Heart left ventricle (tissue), 16 donors: Measurements from ENCODE around the gene MSL1. TPM values are rescaled to one million over a fixed set of nuclear protein-coding genes. Genes with fewer than 3 reads are reported as not detected.
A peak's percentile ranks its signal among the peaks of the same experiment; 100 is the strongest.

Experiments used
- ATAC-seq, 4 donors: fragments of 200-7000 bp; cut with Tn5 transposase; one replicate each; pipeline ENCODE4 v1.9.1; 2020 to 2022; ENCODE audit warnings: moderate library complexity in 4 of 4, mild to moderate bottlenecking in 3 of 4, moderate number of reproducible peaks in 1 of 4
- DNase-seq, 5 donors: peaks; one replicate each; pipeline ENCODE4 v3.0.0-alpha.2; 2020
- H3K27ac ChIP-seq, 12 donors: fragments of 200-600 bp; sonication (generic) in 4 of 12; one replicate each; pipeline versions ENCODE4 v1.5.0 to v1.8.0; 2016 to 2022; ENCODE audit warnings: mild to moderate bottlenecking in 2 of 12
- H3K27me3 ChIP-seq, 9 donors: fragments of 200-600 bp; sonication (generic) in 2 of 9; one replicate each; pipeline versions ENCODE4 v1.5.1 to v1.8.0; 2016 to 2022; ENCODE audit warnings: mild to moderate bottlenecking in 3 of 9
- H3K36me3 ChIP-seq, 9 donors: fragments of 200-600 bp; sonication (generic) in 2 of 9; one replicate each; pipeline versions ENCODE4 v1.5.0 to v1.8.0; 2018 to 2022; ENCODE audit warnings: mild to moderate bottlenecking in 2 of 9
- H3K4me1 ChIP-seq, 12 donors: fragments of 200-600 bp; sonication (generic) in 4 of 12; one replicate each; pipeline versions ENCODE4 v1.5.0 to v1.8.0; 2016 to 2022; ENCODE audit warnings: mild to moderate bottlenecking in 3 of 12
- H3K4me3 ChIP-seq, 12 donors: fragments of 200-600 bp; sonication (generic) in 4 of 12; one replicate each; pipeline versions ENCODE4 v1.5.0 to v1.8.0; 2017 to 2022; ENCODE audit warnings: mild to moderate bottlenecking in 9 of 12, moderate library complexity in 4 of 12
- H3K9me3 ChIP-seq, 12 donors: fragments of 200-600 bp; sonication (generic) in 4 of 12; one replicate each; pipeline versions ENCODE4 v1.5.0 to v1.8.0; 2016 to 2022; ENCODE audit warnings: mild to moderate bottlenecking in 1 of 12
- CTCF ChIP-seq, 12 donors: fragments of 200-600 bp; sonication (generic) in 4 of 12; IDR thresholded peaks; one replicate each; pipeline versions ENCODE4 v1.5.0 to v1.8.0; 2018 to 2022; ENCODE audit warnings: antibody characterized with exemption in 12 of 12, mild to moderate bottlenecking in 5 of 12
- POLR2A ChIP-seq, 2 donors: fragments of 450-650 bp; IDR thresholded peaks; one replicate each; pipeline ENCODE4 v1.6.1; 2017; ENCODE audit warnings: antibody characterized with exemption in 2 of 2, mild to moderate bottlenecking in 2 of 2, moderate library complexity in 2 of 2
- WGBS, 4 donors: extraction: QIAGEN DNeasy Blood & Tissue Kit in 2 of 4; methylation state at CpG; one replicate each; pipeline versions ENCODE4 v1.1.5 to v1.1.7; 2013 to 2018; 5-methylcytosine and 5-hydroxymethylcytosine counted together
- intact Hi-C, 10 donors: fragments of 100-400 bp; cut with DNase I; formaldehyde crosslinking; loops; one replicate each; pipeline versions ENCODE4 v1.11.1 to v1.14.2; 2022
- polyA plus RNA-seq, 2 donors: library from polyadenylated mRNA; stranded (reverse); fragments of 200-250 nt; gene quantifications; one replicate each; pipeline ENCODE4 v1.2.3, GENCODE V29; 2013
- total RNA-seq, 9 donors: library from RNA; depleted of rRNA in 2 of 9; stranded (reverse); fragments of >200 nt in 2 of 9; fragmentation: NEBNext Ultra II Directional in 3 of 9; extraction: Animal tissue kit (Norgen Biotek cat#: 25700) in 3 of 9; gene quantifications; one replicate each; pipeline versions ENCODE4 v1.1.0 to v1.2.4, GENCODE V29; 2016 to 2023
- donor health status: ischemic (EF 13 %, LVEDD 7.1; RV severe dilation, severe dysfunction).
- donor health status: healthy with polysubstance abuse.
- donor health status: DM: no; HTN: yes; CAD: no.
- donor health status: DM: no; HTN: no; CAD: no.
- donor health status: ischemic (EF 25% LVEDD 6.9; RV normal size, moderate dysfunction).
- donor health status: ischemic (EF 25% LVEDD 5.7; RV mildly dilated, moderate dysfunction).
- donor health status: healthy.
- donor health status: DM: yes; HTN: yes; CAD: no.
- donor health status: ischemic (EF 35%, LVEDD 5.7; RV mildly dilated, moderate dysfunction).
- donor health status: nonischemic (EF 11% LVEDD 7.7; RV severe dilation, severe dysfunction).
- donor health status: DM: yes; HTN: yes; CAD: no.
- donor health status: PGD.
- donor health status: ischemic (EF 29% LVEDD 5.4; RV normal size, mild dysfunction).
- donor health status: nonischemic (EF 23%, LVEDD 6.1; RV moderate dilation, normal function).

The MSL1 gene
- total and polyA plus RNA-seq, 11 donors: 32.0 to 54.7 (median 45.1) TPM

DNA sequence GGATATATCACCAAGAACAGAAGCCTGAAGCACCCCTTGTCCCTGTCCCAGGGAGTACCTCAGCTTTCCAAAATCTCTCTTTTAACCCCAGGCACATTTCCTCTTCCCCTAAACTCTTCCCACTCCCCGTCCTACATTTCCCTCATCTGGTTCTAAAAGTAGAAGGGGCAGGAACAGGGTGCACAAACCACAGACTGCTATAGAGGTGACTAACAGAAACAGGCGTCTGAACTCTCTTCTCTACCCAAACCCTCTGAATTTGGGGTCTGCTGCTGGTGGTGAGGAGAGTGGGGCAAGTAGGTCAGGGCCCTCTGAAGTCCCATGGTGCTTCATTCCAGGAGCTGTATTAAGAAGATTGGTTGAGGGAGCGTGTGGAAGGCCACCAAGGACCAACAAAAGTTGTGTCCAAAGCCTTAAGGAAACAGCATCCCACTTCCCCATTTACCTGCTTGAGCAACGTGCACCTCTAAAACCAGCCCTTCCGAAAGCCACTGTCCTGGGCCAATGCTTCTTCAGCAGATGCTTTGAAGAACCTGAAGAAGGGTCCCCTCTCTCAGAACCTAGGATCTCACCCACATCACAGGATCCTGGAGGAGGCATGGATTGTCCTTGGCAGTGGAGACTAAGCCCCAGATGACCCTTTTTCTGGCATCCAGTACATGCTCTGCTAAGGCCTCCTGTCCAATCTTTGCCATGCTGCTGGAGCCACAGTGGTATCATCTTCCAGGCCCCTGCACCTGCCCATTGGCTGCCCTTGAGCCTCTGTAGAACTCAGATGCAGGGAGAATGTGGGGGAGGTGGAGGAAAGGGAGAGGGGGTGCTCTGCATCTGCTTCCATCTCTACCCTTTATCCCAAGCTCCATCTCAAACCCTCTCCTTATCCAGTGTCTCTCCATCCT is 15.7 kb upstream of the MSL1 start:
- Histone ChIP-seq H3K36me3 (no peaks in the 10 kb centered on the region), H3K27me3 (no peaks in the 10 kb centered on the region), H3K27ac (peak overlapping the region; percentile 46 to 100 (median 95)), H3K9me3 (no peaks in the 10 kb centered on the region), H3K4me3 (peak overlapping the region in 5 of 12 donors; percentile 0 to 35 (median 18)), H3K4me1 (peaks cover 31 to 100% (median 94%) of the 10 kb centered on the region in 12 donors)
- 82 to 91% (median 84%) methylated on average over 5 of the region's 5 CpGs for WGBS, 4 donors
- intact Hi-C loops: no loop called here
- ATAC-seq: no peak
- peak in 1 of 5 donors; percentile 17 for DNase-seq
- TF ChIP-seq POLR2A (IDR thresholded peaks at IDR 0.05): no peak
- no peak for TF ChIP-seq CTCF (IDR thresholded peaks at IDR 0.05)

- H3K4me3 ChIP-seq: peak overlapping the region in 6 of 12 donors; percentile 0 to 35 (median 28)
Observed at GRCh38 chr17:40106760-40107521, 14.8 kb upstream of the MSL1 start.

DNA sequence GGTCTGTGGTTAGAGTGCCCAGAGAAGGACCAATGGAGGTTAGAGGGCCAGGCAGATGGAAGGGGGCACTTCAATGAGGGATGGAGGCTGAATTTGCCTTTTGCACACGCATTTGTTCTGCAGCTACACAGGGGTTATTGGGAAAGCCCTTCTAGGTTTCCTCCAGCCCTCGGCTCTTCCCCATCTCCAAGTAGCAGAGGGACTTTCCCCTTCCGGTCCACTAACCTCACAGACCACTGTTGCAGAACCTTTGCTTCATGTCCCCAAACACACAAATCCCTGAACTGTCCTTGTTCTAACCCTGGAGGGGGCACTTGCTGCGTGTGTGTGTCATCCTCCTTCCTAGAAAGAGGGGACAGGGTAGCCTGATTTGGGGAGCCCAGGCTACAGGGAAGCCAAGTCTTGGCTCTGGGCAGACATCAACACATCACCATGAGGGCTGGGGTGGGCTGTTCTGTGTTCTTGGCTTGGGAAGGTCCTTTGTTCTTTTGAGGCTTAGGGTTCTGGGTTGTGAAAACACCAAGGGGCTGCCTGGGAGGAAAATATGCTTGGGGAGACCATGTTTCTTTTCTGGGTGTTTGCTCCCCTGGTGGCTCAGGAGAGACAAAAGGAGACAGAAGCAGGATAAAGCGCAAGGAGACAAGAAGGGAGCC is 14.1 kb upstream of the MSL1 start:
- Histone ChIP-seq H3K4me3 (peak overlapping the region in 7 of 12 donors; percentile 18 to 35 (median 27)), H3K27me3 (no peaks in the 10 kb centered on the region), H3K9me3 (no peaks in the 10 kb centered on the region), H3K4me1 (peaks cover 38 to 100% (median 94%) of the 10 kb centered on the region in 12 donors), H3K27ac (peak overlapping the region; percentile 46 to 100 (median 95)), H3K36me3 (no peaks in the 10 kb centered on the region)
- no peak for ATAC-seq
- 15 to 42% (median 29%) methylated on average over 5 of the region's 5 CpGs for WGBS, 4 donors
- no peak for TF ChIP-seq CTCF (IDR thresholded peaks at IDR 0.05)
- TF ChIP-seq POLR2A (IDR thresholded peaks at IDR 0.05): no peak
- intact Hi-C loops: no loop called here
- peak in 3 of 5 donors; percentile 25 to 27 (median 25) for DNase-seq

More at GRCh38 chr17:40106760-40107521, 14.8 kb upstream of the MSL1 start:
- intact Hi-C loops: no loop called here
- DNase-seq (peak in 4 of 5 donors; percentile 25 to 65 (median 60)), ATAC-seq (no peak)
- Histone ChIP-seq H3K36me3 (no peaks in the 10 kb centered on the region), H3K27ac (peak overlapping the region; percentile 46 to 100 (median 95)), H3K9me3 (no peaks in the 10 kb centered on the region), H3K27me3 (no peaks in the 10 kb centered on the region), H3K4me1 (peaks cover 32 to 100% (median 93%) of the 10 kb centered on the region in 12 donors)
- 42 to 57% (median 54%) methylated on average over 19 to 20 of the region's 20 CpGs for WGBS, 4 donors
- TF ChIP-seq POLR2A (IDR thresholded peaks at IDR 0.05) (no peak), CTCF (IDR thresholded peaks at IDR 0.05) (no peak)
